Measurements from ENCODE around the gene ARMC7. TPM values are rescaled to one million over a fixed set of nuclear protein-coding genes. Genes with fewer than 3 reads are reported as not detected.

Gene ARMC7
- total and polyA plus RNA-seq, 2 of the 13 experiments (the other 11 are each of a cell fraction or from before 2014, with no cell fraction given): 3.9 to 4.2 TPM

DNA sequence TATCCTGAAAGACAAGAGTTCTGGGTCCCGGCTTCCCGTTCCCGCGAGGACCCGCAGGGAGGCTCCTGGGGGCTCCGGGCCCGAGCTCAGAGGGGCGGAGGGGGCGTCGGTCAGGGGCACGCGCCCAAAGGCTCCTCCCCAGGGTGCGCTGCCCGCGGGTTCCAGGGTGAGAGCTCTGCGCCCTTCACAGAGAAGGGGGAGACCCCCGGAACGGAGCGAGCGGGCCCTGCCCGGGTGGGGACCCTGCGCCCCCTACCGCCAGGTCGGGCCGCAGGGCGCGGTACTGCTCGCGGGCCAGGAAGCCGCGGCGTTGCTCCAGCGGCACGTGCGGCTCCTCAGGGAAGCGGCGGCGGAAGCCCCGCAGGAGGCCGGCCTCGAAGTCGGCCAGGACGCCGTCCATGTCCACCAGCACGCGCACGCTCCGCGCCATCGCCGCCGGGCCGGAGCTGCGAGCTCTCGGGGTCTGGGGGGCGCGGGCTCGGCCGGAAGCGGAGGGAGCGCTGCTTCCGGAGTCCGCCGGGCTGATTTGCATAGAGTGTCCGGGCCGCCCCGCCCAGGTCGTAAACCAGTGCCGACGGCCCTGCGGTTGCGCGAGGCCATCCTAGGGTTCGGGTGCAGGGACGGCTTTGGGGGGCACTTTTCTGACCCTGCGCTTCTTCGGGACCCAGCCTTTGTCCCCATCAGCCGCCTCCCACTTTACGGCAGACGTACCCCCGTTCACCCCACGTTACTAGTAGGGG, 21.7 kb downstream of the ARMC7 start, which contains the start of gene NT5C (continued):
- TF ChIP-seq MTF2 (CRISPR knock-in tag; IDR thresholded peaks at IDR 0.05; ENCODE audit: borderline replicate concordance): no peak
- TF ChIP-seq CREM (IDR thresholded peaks at IDR 0.05): no peak
- TF ChIP-seq CREM (CRISPR knock-in tag; IDR thresholded peaks at IDR 0.05): no peak
- TF ChIP-seq MXI1 (IDR thresholded peaks at IDR 0.05; ENCODE audit: borderline replicate concordance, low read depth, low read length): peak; percentile 83; the same call in 2 of the 3 replicates
- peak; percentile 75; the same call in 1 of the 2 replicates for TF ChIP-seq ARNTL (CRISPR knock-in tag; IDR thresholded peaks at IDR 0.05)
- TF ChIP-seq, protein P1, sequence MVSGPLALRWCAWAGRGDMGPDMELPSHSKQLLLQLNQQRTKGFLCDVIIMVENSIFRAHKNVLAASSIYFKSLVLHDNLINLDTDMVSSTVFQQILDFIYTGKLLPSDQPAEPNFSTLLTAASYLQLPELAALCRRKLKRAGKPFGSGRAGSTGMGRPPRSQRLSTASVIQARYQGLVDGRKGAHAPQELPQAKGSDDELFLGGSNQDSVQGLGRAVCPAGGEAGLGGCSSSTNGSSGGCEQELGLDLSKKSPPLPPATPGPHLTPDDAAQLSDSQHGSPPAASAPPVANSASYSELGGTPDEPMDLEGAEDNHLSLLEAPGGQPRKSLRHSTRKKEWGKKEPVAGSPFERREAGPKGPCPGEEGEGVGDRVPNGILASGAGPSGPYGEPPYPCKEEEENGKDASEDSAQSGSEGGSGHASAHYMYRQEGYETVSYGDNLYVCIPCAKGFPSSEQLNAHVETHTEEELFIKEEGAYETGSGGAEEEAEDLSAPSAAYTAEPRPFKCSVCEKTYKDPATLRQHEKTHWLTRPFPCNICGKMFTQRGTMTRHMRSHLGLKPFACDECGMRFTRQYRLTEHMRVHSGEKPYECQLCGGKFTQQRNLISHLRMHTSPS (CRISPR knock-in tag; IDR thresholded peaks at IDR 0.05; ENCODE audit: low read depth): peak; percentile 24; the same call in 1 of the 2 replicates
- no peak for TF ChIP-seq ZNF572 (CRISPR knock-in tag; IDR thresholded peaks at IDR 0.05)
- TF ChIP-seq GFI1 (CRISPR knock-in tag; IDR thresholded peaks at IDR 0.05; ENCODE audit: borderline replicate concordance): peak; percentile 65; the same call in 1 of the 2 replicates
- TF ChIP-seq NFE2 (CRISPR knock-in tag; IDR thresholded peaks at IDR 0.05): no peak
- TF ChIP-seq, protein P2, sequence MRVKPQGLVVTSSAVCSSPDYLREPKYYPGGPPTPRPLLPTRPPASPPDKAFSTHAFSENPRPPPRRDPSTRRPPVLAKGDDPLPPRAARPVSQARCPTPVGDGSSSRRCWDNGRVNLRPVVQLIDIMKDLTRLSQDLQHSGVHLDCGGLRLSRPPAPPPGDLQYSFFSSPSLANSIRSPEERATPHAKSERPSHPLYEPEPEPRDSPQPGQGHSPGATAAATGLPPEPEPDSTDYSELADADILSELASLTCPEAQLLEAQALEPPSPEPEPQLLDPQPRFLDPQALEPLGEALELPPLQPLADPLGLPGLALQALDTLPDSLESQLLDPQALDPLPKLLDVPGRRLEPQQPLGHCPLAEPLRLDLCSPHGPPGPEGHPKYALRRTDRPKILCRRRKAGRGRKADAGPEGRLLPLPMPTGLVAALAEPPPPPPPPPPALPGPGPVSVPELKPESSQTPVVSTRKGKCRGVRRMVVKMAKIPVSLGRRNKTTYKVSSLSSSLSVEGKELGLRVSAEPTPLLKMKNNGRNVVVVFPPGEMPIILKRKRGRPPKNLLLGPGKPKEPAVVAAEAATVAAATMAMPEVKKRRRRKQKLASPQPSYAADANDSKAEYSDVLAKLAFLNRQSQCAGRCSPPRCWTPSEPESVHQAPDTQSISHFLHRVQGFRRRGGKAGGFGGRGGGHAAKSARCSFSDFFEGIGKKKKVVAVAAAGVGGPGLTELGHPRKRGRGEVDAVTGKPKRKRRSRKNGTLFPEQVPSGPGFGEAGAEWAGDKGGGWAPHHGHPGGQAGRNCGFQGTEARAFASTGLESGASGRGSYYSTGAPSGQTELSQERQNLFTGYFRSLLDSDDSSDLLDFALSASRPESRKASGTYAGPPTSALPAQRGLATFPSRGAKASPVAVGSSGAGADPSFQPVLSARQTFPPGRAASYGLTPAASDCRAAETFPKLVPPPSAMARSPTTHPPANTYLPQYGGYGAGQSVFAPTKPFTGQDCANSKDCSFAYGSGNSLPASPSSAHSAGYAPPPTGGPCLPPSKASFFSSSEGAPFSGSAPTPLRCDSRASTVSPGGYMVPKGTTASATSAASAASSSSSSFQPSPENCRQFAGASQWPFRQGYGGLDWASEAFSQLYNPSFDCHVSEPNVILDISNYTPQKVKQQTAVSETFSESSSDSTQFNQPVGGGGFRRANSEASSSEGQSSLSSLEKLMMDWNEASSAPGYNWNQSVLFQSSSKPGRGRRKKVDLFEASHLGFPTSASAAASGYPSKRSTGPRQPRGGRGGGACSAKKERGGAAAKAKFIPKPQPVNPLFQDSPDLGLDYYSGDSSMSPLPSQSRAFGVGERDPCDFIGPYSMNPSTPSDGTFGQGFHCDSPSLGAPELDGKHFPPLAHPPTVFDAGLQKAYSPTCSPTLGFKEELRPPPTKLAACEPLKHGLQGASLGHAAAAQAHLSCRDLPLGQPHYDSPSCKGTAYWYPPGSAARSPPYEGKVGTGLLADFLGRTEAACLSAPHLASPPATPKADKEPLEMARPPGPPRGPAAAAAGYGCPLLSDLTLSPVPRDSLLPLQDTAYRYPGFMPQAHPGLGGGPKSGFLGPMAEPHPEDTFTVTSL (CRISPR knock-in tag; IDR thresholded peaks at IDR 0.05; ENCODE audit: borderline replicate concordance): no peak
- TF ChIP-seq KLF15 (CRISPR knock-in tag; IDR thresholded peaks at IDR 0.05; ENCODE audit: borderline replicate concordance): no peak; the same call in 1 of the 2 replicates
- peak; percentile 4; the same call in 1 of the 2 replicates for TF ChIP-seq MNT (IDR thresholded peaks at IDR 0.05)
- TF ChIP-seq, protein P3, sequence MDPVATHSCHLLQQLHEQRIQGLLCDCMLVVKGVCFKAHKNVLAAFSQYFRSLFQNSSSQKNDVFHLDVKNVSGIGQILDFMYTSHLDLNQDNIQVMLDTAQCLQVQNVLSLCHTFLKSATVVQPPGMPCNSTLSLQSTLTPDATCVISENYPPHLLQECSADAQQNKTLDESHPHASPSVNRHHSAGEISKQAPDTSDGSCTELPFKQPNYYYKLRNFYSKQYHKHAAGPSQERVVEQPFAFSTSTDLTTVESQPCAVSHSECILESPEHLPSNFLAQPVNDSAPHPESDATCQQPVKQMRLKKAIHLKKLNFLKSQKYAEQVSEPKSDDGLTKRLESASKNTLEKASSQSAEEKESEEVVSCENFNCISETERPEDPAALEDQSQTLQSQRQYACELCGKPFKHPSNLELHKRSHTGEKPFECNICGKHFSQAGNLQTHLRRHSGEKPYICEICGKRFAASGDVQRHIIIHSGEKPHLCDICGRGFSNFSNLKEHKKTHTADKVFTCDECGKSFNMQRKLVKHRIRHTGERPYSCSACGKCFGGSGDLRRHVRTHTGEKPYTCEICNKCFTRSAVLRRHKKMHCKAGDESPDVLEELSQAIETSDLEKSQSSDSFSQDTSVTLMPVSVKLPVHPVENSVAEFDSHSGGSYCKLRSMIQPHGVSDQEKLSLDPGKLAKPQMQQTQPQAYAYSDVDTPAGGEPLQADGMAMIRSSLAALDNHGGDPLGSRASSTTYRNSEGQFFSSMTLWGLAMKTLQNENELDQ (CRISPR knock-in tag; IDR thresholded peaks at IDR 0.05; ENCODE audit: borderline replicate concordance): no peak
- TF ChIP-seq ZNF367 (CRISPR knock-in tag; IDR thresholded peaks at IDR 0.05; ENCODE audit: borderline replicate concordance): no peak
- TF ChIP-seq ZBTB42 (CRISPR knock-in tag; IDR thresholded peaks at IDR 0.05): 0 out of 2 replicates have a peak, but pooled peaks have one; percentile 80
- TF ChIP-seq ZNF329 (CRISPR knock-in tag; IDR thresholded peaks at IDR 0.05; ENCODE audit: low read depth): no peak
- 0 out of 2 replicates have a peak, but pooled peaks have one; percentile 33 for TF ChIP-seq GTF2F1 (IDR thresholded peaks at IDR 0.05; ENCODE audit: low read length)
